GM21447 (cell line): ENCODE results near the gene ADAMTS9.

ENCODE experiments used
- ATAC-seq: cut with Tn5 transposase; IDR thresholded peaks from one replicate; pipeline ENCODE4 v1.9.1; 2021; ENCODE audit not compliant: unreplicated experiment

Gene ADAMTS9

GRCh38 chr3:64625381-64625780 lies 62.4 kb downstream of the ADAMTS9 start:
- no peak for ATAC-seq

DNA sequence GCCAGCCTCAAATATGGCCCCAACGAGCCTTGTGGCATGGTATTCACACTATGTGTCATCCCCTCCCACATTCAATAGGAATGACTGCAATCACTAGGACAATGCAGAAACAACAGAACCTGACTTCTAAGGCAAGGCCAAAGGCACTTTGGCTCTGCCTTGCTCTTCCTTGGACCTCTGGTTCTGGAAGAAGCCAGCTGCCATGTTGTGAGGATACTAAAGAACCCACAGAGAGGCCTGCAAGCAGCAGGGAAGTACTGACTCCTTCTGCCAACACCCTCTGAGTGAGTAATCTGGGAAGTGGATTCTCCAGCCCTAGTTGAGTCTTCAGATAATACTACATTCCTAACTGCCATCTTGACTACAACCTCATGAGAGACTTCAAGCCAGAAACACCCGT lies 64.7 kb downstream of the ADAMTS9 start:
- no peak for ATAC-seq

- ATAC-seq, result no peak
These were observed 65.9 kb downstream of the ADAMTS9 start for GRCh38 chr3:64621726-64622395.

DNA sequence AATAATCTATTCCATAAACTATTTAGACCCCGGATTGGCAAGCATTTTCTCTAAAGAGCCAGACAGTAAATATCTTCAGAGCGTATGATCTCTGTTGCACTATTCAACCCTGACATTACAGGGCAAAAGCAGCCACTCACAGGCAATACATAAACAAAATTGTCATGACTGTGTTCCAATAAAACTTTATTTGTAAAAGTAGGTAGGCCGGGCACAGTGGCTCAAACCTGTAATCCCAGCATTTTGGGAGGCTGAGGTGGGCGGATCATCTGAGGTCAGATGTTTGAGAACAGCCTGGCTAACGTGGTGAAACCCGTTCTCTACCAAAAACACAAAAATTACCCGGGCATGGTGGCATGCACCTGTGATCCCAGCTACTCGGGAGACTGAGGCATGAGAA lies 66.5 kb downstream of the ADAMTS9 start:
- ATAC-seq, result no peak

DNA sequence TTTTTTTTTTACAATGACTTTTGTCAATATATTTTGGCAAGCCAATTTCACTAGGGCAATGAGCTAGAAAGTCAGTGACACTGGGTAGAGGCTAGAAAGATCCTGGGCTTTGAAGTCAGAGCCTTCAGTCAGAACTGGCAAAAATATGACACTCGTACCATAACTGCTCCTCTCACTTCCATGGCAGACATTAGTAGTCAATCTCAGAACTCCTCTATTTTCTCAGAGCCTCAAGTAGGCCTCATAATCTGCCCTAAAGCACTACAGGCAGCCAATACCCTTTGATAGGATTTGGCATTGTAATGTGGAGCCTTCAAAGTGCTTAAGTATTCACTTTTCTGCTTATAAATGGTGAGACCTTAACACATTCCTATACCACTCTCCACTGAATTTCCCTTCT lies 67.8 kb downstream of the ADAMTS9 start:
- ATAC-seq, result no peak

- no peak for ATAC-seq
These were observed 68.6 kb downstream of the ADAMTS9 start for GRCh38 chr3:64619216-64619615.

GRCh38 chr3:64617610-64618009 lies 70.2 kb downstream of the ADAMTS9 start:
- ATAC-seq, result no peak

DNA sequence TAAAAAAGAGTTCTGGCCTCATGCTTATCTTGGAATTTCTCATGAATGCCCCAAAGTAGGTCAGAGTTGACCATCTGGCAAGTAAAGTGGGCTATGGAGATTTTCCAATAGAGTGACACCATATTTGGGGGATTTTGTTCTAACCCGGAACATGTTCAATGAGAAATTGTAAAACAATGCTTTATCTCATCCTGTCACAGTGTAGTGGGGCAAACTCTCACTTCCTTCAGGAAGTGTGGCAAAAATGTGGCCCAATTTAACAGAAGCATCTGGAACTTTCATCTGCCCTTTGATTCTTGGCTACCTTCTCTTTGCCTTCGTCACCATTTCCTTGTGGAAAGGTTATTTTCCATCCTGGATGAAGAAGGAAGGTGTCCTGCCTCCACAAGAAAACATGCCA lies 70.8 kb downstream of the ADAMTS9 start:
- no peak for ATAC-seq

DNA sequence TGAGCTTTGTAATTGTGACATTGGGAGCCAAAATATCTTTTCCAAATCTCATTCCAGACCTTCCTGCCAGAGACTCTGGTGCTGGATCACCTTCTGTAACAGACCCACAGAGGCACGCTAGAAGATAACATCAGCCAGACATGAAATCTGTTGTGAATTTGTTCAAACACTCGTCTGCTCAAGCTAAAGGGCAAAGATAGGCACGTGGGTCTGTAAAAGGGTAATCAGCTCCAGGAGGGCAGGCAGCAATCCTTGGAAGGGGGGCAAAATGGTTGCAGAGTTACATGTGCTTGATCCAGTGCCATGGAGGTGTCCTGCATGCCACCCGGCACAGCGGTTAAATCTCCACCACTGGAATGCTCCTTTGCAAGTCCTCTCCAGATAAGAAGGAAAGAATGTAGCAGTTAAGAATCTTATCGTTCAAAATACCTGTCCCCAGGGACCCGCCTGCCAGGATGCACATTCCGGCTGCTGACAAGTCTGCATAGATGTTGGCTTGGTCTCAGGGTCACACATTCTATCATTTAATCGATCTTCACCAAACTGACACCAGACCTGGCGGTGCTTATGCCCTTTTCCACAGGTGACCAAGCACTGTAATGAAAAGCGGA lies 74.8 kb downstream of the ADAMTS9 start:
- no peak for ATAC-seq

DNA sequence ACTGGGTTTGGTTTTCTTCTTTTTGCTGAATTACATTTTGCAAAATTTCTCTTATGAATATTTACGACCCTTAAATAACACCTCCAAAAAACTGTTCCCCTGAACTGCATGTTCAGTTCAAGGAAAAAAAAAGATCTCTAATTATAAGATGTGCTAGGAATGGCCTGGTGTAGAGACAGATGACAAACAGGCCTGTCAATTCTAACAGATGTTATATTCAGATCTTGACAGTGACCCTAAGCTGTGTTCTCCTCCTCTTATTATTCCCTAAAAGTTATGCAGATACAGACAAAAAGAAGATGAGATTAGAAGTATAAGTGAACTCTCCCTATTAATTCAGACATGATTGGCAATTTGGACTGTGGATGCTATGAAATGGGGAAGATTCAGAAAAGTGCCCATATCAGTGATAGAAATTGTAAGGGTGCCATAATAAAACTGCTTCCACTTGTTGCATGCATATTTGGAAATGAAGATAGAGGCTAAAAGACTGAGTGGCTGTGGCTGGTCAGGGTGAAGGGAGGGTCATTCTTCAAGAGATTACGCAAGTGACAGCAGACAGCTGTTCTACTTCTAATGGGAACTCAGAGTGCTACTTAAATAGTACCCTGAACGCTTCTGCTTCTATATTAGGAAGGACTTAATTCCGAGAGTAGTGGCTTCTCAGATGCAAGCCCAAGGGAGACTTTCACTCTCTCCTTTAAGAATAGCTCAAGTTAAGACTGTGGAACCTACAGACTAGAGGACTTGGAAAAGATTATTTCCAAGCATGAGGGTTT lies 75.5 kb downstream of the ADAMTS9 start:
- no peak for ATAC-seq

DNA sequence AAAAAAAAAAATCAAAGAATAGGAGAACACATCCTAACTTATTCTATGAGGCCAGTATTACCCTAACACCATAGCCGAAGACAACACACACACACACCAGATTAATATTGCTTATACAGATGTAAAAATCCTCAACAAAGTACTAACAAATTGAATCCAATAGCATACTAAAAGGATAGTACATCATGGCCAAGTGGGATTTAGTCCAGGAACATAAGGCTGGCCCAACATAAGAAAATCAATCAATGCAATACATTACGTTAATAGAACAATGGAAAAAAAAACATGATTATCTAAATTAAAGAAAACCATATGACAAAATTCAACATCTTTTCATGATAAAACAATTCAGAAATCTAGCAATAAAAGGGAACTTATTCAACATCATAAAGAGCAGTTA lies 79.1 kb downstream of the ADAMTS9 start:
- no peak for ATAC-seq

GRCh38 chr3:64607032-64607551 lies 80.7 kb downstream of the ADAMTS9 start:
- ATAC-seq, result no peak

DNA sequence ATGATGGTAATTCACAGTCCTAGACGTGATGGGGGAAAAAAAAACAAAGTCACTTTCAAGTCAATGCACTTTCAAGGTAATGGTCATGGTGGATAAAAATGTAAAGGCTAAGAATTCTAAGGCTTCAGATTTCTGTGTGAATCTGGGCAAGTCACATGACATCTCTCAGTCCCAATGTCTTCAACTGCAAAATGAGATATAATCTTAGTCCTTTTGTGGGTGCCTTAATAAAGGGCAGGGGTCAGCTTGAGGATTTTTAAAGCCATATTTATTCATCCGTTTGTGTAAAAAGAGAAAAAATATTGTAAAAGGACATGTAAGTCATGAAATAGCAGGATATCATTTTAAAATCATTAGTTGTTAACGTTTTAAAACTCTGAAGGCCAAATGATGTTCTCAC lies 83.5 kb downstream of the ADAMTS9 start:
- no peak for ATAC-seq

DNA sequence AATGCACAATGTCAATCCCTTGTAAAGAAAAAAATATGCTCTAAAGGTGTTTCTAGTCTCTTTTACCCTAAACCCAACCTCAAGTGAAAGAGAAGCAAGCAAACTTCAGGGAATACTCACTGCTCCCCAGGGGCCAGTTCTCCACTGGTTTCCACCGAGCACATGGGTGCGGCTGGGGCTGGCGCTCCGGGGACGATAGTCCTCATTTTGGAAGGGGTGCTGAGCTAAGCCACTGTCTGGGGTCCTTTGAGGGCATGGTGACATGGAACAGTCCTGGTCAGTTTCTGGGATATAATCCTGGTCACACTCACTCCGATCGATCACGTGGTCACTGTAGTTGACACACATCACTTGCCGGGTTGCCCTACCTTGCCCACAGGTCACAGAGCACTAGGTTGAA lies 86.0 kb downstream of the ADAMTS9 start:
- no peak for ATAC-seq

- no peak for ATAC-seq
These were observed 87.4 kb downstream of the ADAMTS9 start for GRCh38 chr3:64600246-64600950.

- ATAC-seq, result no peak
These were observed 88.1 kb downstream of the ADAMTS9 start for GRCh38 chr3:64599651-64600050.

- ATAC-seq, result no peak
These were observed 92.5 kb downstream of the ADAMTS9 start for GRCh38 chr3:64595253-64595694.

DNA sequence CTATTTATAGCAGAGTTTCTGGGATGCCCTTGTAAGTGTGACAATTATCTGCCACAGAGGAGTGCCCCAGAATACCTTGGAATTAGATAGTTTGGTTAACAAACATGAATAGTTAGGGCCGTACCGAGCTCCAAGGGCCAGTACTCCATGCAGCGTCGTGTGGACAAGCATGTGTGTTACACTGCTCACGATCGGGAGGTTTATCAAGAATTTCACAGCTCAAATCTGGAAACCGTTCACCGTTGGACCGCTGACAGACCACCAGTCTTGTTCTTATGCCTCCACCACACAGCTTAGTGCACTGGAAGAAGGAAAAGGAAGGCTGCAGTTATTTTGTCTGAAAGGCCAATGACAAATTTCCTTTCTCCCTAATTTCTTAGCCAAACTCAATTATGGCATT lies 93.7 kb downstream of the ADAMTS9 start:
- no peak for ATAC-seq

GRCh38 chr3:64593350-64593749 lies 94.5 kb downstream of the ADAMTS9 start:
- no peak for ATAC-seq

GRCh38 chr3:64591615-64592014 lies 96.2 kb downstream of the ADAMTS9 start:
- no peak for ATAC-seq

- no peak for ATAC-seq
These were observed 99.4 kb downstream of the ADAMTS9 start for GRCh38 chr3:64588380-64588779.
